HK-2 (cell line): ENCODE results near the gene TBX1.

Experiments
- DNase-seq: peaks from one replicate; pipeline ENCODE4 v3.0.0-alpha.2; 2018; ENCODE audit not compliant: unreplicated experiment

Gene TBX1

DNA sequence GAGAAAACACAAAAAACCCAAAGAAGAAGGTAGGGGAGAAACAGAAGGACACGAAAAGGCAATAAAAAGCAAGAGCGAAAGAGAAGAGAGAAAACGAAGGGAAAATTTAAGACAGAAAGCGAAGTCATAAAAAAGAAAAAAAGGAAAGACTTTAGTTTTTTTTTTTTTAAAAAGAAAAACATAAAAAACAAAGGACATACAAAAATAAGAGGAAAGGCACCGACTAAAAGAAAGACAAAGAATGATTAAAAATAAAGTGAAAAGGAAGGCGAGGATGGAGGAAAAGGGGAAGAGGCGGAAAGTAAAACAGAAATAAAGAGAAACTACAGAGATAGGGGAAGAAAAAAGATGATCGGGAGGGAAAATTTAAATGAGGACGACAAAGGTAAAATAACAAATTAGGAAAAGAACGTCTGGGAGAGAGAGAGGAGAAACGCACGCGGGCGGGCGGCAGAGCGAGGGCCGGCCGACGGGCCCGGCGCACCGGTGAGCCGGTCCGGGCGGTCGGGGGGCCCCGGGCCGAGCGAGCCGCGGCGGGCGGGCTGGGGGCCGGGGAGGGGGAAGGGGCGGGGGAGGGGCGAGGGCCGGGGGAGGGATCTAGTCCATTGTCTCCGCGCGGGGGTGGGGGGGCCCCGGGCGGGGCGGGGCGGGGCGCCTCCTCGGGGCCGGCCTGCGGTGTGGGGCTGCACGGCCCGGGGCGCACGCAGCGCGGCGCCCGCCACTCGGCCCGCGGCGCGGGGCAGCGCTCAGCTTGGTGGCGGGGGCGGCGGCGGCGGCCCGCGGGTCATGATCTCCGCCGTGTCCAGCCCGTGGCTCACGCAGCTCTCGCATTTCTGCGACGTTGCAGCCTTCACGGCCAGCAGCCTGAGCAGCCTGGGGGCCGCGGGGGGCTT lies at the start of gene TBX1:
Gene TBX1 (plus strand): TSS at position 721 of the 893 bp plus-strand sequence. CDS start 66 bp downstream, at position 787.
- DNase-seq = no peak

DNA sequence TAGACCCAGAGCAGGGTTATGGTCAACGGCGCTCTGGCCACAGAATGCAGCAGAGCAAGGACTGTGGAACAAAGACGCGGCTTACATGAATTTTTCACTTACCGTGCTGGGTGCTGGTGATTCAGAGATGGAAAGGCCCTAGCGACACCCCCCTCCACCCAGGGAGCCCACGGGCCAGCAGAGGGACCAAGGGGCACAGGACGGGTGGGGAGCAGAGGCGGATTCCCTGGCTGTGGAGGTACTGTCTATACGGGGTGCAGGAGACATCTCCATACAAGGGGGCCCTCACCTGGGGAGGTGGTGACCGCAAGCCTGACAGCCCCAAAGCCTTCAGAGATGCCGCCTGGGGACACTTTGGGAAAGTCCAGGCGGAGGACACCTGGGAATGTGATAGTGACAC lies 47.3 kb upstream of the TBX1 start:
- no peak for DNase-seq

DNA sequence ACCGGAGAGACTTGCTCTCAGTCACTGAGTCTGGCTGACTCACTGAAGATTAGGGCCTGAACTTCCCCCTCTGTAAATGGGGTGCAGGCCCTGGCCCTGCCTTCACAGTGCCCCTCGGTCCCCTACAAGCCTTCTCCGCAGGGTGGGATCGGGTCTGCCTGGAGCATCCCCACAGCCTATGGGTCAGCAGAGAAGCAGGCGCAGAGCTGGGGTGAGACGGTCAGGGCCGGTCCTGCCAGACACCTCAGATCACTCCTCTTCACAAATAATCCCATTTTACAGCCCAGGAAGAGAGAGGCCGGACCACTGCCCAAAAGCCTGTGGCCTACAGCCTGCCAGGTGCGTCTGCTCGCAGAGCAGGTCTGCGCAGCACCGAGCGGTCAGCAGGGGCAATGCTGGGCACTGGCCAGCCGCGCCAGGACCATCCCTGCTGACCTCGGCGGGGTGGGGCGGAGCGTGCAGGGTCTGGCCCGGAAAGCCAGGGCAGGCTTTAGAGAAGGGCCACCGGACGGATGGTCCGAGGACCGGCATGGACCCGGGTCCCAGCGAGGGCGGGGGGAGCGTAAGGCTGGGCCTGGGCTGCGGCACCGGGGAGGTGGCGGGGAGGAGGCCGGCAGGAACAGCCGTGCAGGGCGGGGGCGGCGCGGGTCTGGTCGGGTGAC lies 46.8 kb upstream of the TBX1 start:
- no peak for DNase-seq

DNA sequence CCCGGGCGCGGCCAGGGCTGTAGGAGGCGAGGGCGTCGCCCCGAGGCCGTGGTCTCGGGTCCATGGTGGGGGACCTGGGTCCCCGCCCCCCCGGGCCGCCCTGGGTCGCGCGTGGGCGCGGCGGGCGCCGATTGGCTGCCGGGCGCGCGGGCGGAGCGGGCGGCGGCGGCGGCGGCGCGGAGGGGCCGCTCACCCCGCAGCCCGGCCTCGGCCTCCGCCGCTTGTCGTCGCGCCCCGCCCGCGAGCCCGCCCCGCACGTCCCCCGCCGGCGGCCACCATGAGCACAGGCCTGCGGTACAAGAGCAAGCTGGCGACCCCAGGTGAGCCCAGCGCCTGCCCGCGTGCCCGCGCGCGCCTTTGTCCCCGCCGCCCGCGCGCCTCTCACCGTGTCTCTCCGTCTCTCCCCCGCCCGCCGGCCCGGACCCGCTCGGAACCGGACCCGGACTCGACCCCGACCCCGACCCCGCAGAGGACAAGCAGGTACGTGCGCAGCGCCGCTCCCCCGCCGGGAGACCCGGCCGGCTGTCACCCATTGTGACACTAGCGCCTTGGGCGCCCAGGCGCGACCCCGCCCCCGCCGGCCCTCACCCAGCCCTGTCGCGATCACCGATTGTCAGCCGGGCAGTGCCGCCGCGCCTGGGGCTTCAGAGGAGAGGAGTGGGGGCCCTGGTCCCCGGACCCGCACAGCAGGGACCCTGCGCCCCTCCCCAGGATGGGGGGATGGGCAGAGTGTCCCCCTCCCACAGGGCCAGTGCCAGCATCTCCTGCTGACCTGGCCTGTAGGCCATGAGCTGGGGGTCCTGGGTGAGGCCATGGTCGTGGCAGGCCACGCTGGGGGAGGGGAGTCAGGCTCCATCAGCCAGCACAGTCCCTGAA lies 46.0 kb upstream of the TBX1 start, which contains the start of gene SEPTIN5:
Gene SEPTIN5 (plus strand): TSS at position 192 of the 876 bp plus-strand sequence. CDS start 86 bp downstream, at position 278.
- DNase-seq = no peak

DNA sequence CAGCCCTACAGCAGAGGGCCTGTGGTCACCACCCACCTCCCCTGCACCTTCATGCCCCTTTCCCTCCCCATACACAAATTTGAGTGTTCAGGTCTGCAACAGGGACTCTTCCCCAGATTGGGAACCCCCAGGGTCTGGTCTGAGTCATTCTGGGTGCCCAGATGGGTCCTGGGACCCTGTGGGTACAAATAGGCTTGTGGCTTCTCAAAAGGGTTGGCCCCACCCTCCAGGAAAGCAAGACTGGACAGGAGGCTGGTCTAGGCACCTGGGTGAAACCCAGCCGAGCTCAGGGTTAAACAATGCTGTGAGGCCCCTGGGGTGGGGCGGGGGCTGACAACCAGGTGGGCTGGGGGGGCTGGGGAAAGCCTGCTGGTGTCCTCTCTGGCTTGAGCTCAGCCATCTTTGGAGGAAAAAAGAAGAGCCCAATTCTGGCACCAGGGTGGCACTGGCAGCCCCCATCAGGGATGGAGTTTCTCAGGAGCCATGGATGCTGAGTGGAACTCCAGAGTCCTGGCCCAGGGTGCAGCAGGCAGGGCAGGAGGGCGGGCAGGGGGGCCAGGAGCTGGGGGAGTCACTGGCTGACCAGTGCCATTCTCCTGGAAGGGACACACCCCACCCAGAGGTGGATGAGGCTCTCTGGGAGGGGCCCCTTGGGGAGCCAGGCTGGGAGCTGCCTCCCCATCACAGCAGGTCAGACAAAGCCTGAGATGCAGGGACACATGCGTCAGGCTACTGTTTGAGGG lies 45.2 kb upstream of the TBX1 start:
- no peak for DNase-seq

DNA sequence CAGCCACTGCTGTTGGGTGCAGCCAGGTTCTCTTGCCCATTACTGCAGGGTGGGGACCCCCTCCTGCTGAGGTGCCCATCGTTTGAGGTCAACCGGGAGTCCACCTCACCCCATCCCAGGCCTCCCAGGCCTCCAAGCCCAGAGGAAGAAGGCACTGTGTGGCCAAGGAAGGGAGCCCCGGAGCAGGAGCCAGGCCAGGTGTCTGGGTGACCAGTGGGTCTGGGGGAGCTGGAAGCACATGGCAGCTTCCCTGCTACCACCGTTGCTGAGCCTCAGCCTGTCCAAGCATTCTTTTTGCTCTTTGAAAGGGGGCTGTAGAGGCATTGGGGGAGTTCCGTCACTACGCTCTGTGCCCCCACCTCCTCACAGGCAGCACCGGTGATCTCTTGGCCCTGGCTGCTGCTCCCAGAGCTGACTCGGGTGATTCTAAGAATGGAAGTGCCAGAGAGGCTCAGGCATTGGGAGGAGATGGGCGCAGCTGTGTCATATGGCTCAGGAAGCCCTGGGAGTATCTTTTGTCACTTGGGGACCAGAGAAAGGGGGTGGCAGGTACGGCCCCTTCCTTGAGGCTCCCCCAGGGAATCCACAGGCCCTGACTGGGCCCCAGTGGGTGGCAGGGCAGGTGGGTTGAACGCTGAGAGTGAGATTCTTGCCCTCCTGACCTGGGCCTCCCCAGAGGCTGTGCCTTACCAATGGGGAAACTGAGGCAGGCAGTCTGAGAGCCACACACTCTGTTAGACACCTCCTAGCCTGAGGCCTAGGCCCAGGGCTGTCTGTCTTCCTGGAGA lies 44.3 kb upstream of the TBX1 start:
- DNase-seq = no peak

DNA sequence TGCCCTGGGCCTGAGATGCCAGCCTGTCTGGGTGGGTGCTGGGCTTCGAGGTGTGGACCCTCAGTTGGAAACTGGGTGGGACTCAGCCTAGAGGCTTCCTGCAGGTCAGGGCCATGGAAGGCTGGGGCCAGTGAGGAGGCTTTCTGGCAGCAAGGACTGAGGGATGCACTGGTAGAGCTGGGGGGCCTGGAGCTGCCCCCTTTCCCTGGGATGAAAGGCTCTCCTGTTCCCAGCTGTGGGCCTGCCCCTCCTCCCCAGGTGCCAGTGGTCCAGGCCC lies 43.8 kb upstream of the TBX1 start:
- no peak for DNase-seq

DNA sequence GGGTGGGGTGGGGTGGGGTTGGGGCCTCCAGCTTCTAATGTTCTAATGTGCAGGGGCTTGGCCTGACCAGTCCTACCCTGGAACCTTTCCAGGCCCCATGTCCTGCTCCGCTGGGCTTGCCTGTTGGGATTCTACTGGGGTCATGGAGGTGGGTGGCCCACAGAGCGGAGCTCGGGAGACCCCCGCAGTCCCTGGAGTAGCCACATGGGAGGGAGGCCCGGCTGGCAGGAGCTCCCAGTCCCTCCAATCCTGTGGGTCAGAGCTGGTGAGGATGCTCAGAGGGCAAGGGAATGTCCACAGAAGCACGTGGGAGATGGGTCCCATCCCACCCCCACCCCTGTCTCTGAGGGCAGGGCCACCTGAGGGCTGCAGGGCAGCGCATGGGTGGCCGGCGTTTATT lies 43.4 kb upstream of the TBX1 start:
- no peak for DNase-seq

DNA sequence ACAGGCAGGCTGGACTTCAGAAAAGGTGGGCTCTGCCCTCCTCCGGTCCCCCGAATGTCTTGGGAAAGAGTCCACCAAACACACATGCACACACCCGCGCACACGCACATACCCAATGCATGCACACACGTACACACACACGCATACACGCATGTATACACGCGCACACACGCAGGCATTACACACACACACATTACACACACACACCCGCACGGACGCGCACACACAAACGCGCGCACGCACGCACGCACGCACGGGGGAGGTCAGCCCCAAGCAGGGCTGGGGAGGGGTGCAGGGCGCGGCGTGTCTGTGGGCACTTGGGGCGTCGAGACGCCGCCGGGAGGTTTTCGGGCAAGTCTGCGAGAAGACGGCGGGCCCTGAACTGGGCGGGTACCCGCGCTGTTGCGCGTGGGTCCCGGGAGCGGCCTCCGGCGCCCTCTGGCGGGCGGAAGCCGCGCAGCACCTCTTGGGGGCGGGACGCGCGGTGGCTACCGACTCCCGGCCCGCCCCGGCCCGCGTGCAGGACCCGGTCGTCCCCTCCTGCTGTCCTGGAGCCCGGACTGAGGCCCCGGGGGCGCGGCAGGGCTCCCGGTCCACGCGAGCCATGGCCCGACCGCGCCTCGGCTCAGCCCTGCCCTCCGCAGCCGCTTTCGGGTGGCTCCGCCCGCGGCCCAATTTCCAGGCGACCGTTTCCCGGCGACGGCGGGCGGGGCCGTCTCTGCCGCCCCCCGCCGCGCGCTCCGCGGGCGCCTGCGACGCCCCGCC lies 42.7 kb upstream of the TBX1 start:
- peak; percentile 78 for DNase-seq

DNA sequence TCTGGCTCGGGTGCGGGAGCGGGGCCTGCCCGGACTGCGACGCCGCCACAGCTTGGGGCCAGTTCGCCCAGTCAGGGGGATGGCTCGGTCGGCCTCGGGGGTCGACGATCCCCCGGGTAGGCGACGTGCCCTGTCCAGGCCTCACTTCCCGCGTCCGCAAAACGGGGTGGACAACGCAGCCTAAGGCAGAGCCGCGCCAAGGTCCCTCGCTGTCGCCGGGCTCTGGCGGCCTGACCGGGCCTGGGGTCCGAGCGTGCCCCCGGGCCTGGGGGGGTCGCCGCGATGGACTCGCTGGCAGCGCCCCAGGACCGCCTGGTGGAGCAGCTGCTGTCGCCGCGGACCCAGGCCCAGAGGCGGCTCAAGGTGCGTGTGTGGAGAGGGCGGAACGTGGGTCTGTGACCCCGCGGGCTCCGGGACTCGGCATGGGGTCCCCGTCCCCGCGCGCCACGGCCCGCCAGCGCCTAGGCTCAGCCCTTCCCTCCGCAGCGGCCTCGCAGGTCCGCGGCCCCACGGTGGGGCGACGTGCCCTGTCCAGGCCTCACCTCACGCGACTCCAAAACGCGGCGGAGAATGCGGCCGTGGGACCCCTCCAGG lies 42.0 kb upstream of the TBX1 start:
- no peak for DNase-seq

DNA sequence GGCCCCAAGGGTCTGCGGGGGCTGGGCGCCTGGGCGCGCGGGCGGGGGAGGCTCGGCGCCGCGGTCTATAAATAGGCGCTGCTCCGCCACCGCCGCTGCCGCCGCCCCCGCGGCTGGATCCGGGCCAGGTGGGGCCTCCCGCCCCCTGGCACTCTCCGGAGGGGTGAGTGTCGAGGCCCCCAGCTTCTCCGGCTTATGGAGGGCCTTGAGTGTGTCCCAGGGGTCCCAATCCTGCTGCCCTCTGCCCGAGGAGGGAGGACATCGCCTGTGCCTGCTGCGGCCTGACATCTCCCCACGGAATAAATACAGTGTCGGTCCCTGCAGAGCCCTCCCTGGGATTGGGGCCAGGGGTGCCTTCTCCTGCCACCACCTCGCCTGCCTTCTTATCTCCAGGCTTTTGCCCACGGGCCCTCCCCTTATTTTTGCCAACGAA lies 41.5 kb upstream of the TBX1 start:
- no peak for DNase-seq

DNA sequence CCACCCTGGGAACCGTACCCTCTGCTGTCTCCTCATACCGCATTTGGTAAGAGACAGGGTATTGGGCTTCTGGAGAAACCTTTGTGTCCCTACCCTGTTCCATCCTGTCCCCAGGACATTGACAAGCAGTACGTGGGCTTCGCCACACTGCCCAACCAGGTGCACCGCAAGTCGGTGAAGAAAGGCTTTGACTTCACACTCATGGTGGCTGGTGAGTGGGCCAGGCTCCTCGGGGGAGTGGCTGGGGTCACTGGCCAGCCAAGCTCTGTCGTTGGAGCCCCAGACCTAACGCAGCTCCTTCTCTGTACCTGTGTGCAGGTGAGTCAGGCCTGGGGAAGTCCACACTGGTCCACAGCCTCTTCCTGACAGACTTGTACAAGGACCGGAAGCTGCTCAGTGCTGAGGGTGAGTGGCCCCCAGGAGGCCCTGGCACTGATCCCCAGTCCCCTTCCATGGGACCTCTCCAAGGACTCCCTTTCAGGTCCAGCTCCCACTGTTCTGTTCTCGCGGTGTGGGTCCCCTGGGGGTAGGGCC lies 41.0 kb upstream of the TBX1 start:
- DNase-seq = no peak

DNA sequence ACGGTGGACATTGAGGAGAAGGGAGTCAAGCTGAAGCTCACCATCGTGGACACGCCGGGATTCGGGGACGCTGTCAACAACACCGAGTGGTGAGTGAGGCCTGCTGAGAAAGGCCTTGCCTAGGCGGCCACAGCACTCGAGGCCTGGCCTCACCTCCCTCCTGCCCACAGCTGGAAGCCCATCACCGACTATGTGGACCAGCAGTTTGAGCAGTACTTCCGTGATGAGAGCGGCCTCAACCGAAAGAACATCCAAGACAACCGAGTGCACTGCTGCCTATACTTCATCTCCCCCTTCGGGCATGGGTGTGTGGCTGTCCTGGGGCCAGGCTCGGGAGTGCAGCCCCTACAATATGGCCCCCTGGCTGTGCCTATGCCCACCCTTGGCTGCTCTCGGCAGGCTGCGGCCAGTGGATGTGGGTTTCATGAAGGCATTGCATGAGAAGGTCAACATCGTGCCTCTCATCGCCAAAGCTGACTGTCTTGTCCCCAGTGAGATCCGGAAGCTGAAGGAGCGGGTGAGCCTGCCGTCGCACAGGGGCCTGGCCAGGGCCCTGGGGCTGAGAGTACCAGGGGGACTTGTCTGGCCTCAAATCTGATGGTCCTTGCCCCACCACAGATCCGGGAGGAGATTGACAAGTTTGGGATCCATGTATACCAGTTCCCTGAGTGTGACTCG lies 40.3 kb upstream of the TBX1 start:
- no peak for DNase-seq

DNA sequence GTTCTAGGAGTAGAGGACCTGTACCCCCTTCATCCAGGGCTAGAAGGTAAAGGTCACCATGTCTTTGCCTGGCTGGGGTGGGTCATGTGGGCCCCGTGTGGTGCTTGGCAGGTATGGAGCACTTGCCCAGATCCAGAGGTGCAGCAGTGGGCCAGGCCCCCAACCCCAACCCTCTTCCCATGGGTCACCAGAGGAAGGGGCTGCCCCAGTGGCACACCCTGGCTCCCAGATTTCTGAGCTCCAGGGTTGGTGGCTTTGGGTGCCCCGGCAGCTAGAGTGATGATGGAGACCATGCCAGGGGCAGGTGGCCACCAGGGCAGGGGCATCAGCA lies 39.6 kb upstream of the TBX1 start:
- no peak for DNase-seq

DNA sequence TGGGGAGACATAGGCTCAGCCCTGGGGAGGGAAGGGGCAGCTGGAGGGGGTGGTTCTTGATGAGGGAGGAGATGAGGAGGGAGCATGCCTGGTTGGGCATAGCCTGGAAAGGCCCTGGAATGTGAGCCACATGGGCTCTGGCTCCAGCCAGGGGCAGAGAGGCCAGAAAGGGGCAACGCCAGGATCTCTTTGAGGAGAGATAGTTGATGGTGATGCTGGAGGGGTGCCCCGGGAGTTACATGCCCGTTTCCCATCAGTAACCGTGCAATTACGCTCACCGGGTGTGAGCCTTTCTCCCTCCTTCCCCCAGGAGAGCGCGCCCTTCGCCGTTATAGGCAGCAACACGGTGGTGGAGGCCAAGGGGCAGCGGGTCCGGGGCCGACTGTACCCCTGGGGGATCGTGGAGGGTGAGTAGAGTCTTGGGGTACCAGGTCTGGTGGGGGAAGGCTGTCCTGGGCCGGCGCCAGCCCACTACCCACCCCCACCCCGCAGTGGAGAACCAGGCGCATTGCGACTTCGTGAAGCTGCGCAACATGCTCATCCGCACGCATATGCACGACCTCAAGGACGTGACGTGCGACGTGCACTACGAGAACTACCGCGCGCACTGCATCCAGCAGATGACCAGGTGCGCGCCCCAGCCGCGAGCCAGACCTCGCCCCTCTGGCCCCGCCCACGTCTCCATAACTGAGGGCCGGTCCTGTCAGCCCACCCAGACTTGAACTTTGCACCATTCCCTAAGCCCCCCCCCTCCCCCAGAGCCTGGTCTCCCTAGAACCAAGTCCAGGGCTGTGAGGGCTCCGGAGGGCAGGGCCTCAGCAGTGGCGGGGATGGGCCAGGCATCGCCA lies 39.0 kb upstream of the TBX1 start:
- DNase-seq = no peak

DNA sequence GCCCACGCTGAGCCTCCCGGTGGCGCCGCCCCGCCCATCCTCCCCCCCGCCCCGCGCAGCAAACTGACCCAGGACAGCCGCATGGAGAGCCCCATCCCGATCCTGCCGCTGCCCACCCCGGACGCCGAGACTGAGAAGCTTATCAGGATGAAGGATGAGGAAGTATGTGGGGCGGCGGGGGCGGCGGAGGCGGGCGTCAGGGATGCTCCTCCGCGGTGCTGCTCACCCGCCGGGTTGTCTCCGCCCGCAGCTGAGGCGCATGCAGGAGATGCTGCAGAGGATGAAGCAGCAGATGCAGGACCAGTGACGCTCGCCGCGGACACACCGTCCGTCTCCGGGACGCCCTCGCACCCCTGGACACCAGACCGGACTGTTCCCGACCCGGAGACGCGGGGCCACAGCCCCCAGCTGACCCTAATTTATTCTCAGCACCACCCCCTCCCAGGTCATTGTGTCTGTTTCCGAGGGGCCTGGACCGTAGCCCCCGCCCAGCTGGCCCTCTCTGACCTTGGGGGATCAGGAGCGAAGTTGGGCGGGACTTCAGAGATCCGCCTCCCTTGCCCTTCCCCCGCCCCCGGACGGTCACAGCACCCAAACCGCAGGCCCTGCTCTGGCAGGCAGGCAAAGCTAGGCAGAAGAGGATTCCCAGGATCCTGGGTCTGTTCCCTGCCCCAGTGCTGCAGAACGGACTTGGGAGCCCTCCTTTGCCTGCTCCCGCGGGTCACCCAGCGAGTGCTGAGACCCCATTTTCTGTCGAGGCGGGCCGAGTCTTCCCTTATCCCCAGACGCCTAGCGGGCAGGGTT lies 38.2 kb upstream of the TBX1 start:
- no peak for DNase-seq

DNA sequence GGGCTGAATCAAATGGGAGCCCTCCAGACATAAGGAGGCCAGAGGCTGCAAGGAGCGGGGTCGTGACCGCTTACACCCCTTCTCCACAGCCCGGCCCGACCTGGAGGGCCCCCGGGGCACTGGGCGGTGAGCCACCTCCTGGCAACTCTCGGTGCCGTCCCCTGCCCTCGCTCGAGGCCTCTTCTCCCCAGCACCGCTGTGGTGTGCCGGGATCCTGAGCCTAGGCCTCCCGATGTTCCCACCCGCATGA lies 37.7 kb upstream of the TBX1 start:
- no peak for DNase-seq
